ENCODE results near the gene ATG9A. TPM values are rescaled to one million over a fixed set of nuclear protein-coding genes. Genes with fewer than 3 reads are reported as not detected.

Gene ATG9A
- total and polyA plus RNA-seq, 2 donors (not counting 1 experiment from before 2014, with no cell fraction given), result 41.8 to 65.5 TPM

- intact Hi-C loops (cut with micrococcal nuclease), result no loop called here
- ATAC-seq (ENCODE audit: low read depth) (no peak), DNase-seq (no peak)
- Mint-ChIP-seq H3K4me1 (no peaks in the 10 kb centered on the region), H3K9me3 (ENCODE audit: insufficient read depth) (no peaks in the 10 kb centered on the region), H3K27me3 (peaks cover 14% of the 10 kb centered on the region), H3K27ac (peak overlapping the region; percentile 21), H3K4me3 (no peak overlapping the region)
- ChIA-PET POLR2A (no interaction called here), CTCF (interaction anchor here (0.8 kb wide), 1 partner anchor 27 kb away, joined by 3 read pairs; no protein-coding TSS in a partner anchor)
- Histone ChIP-seq H3K36me3 (replicated peaks in 1 of 2; ENCODE audit: control extremely low read depth in 1 of 2, control insufficient read depth in 1 of 2, extremely low read depth in 1 of 2, insufficient read depth in 2 of 2, low read length in 1 of 2) (no peaks in the 10 kb centered on the region), H3K9me3 (ENCODE audit: control extremely low read depth in 1 of 3, control insufficient read depth in 2 of 3, insufficient read depth in 1 of 3, low read length in 2 of 3) (no peaks in the 10 kb centered on the region), H3K27ac (ENCODE audit: low read length in 2 of 2) (no peak overlapping the region), H2AFZ (ENCODE audit: insufficient read depth, low read depth, low read length, poor library complexity, severe bottlenecking) (no peak overlapping the region), H3K9ac (ENCODE audit: low read length) (no peak overlapping the region), H4K20me1 (ENCODE audit: control insufficient read depth, insufficient read depth, low read length, poor library complexity, severe bottlenecking) (no peaks in the 10 kb centered on the region), H3K79me2 (ENCODE audit: control insufficient read depth, insufficient read depth, low read length) (no peaks in the 10 kb centered on the region), H3K4me2 (replicated peaks; ENCODE audit: low read depth, low read length, poor library complexity, severe bottlenecking) (no peak overlapping the region), H3K4me3 (ENCODE audit: control extremely low read depth in 1 of 5, extremely low read depth in 1 of 5, insufficient read depth in 1 of 5, low read depth in 2 of 5, low read length in 4 of 5) (no peak overlapping the region), H3K4me1 (ENCODE audit: control insufficient read depth in 2 of 2, insufficient read depth in 2 of 2, low read length in 2 of 2) (no peaks in the 10 kb centered on the region), H3K27me3 (replicated peaks in 1 of 4; ENCODE audit: control extremely low read depth in 1 of 4, control insufficient read depth in 3 of 4, insufficient read depth in 4 of 4, low read length in 3 of 4) (peaks cover 0 to 3% (median 0%) of the 10 kb centered on the region in 4 experiments)
- 94% methylated on average over 6 of the region's 12 CpGs for WGBS (ENCODE audit: insufficient coverage)
- TF ChIP-seq CTCF (IDR thresholded peaks at IDR 0.05), result no peak
- TF ChIP-seq EZH2 (IDR thresholded peaks at IDR 0.05; ENCODE audit: borderline replicate concordance, insufficient read depth, low read depth, low read length, poor library complexity, severe bottlenecking), result no peak
Observed at GRCh38 chr2:219199470-219200211, 29.8 kb downstream of the ATG9A start.

- POLR2A ChIA-PET, result no interaction called here
- Mint-ChIP-seq H3K27me3 (peaks cover 14% of the 10 kb centered on the region), H3K4me3 (no peak overlapping the region), H3K27ac (no peak overlapping the region), H3K9me3 (ENCODE audit: insufficient read depth) (no peaks in the 10 kb centered on the region), H3K4me1 (no peaks in the 10 kb centered on the region)
- H3K27ac ChIP-seq (ENCODE audit: low read length in 2 of 2), result no peak overlapping the region
- H3K4me3 ChIP-seq (ENCODE audit: control extremely low read depth in 1 of 5, extremely low read depth in 1 of 5, insufficient read depth in 1 of 5, low read depth in 2 of 5, low read length in 4 of 5), result no peak overlapping the region
- WGBS (ENCODE audit: insufficient coverage), result 91% methylated on average over 5 of the region's 5 CpGs
- H3K4me1 ChIP-seq (ENCODE audit: control insufficient read depth in 2 of 2, insufficient read depth in 2 of 2, low read length in 2 of 2), result no peaks in the 10 kb centered on the region
- no peaks in the 10 kb centered on the region for H4K20me1 ChIP-seq (ENCODE audit: control insufficient read depth, insufficient read depth, low read length, poor library complexity, severe bottlenecking)
- H3K9me3 ChIP-seq (ENCODE audit: control extremely low read depth in 1 of 3, control insufficient read depth in 2 of 3, insufficient read depth in 1 of 3, low read length in 2 of 3), result no peaks in the 10 kb centered on the region
- CTCF ChIA-PET, result interaction anchor here (0.8 kb wide), 1 partner anchor 27 kb away, joined by 3 read pairs; no protein-coding TSS in a partner anchor
- intact Hi-C loops (cut with micrococcal nuclease), result no loop called here
- H3K27me3 ChIP-seq (replicated peaks in 1 of 4; ENCODE audit: control extremely low read depth in 1 of 4, control insufficient read depth in 3 of 4, insufficient read depth in 4 of 4, low read length in 3 of 4), result peaks cover 0 to 3% (median 0%) of the 10 kb centered on the region in 4 experiments
- no peak overlapping the region for H3K4me2 ChIP-seq (replicated peaks; ENCODE audit: low read depth, low read length, poor library complexity, severe bottlenecking)
- ATAC-seq (ENCODE audit: low read depth) (no peak), DNase-seq (no peak)
- H2AFZ ChIP-seq (ENCODE audit: insufficient read depth, low read depth, low read length, poor library complexity, severe bottlenecking), result no peak overlapping the region
- no peaks in the 10 kb centered on the region for H3K36me3 ChIP-seq (replicated peaks in 1 of 2; ENCODE audit: control extremely low read depth in 1 of 2, control insufficient read depth in 1 of 2, extremely low read depth in 1 of 2, insufficient read depth in 2 of 2, low read length in 1 of 2)
- no peak overlapping the region for H3K9ac ChIP-seq (ENCODE audit: low read length)
- no peak for TF ChIP-seq EZH2 (IDR thresholded peaks at IDR 0.05; ENCODE audit: borderline replicate concordance, insufficient read depth, low read depth, low read length, poor library complexity, severe bottlenecking)
- TF ChIP-seq CTCF (IDR thresholded peaks at IDR 0.05), result no peak
- no peaks in the 10 kb centered on the region for H3K79me2 ChIP-seq (ENCODE audit: control insufficient read depth, insufficient read depth, low read length)
Observed at GRCh38 chr2:219198974-219199373, 30.5 kb downstream of the ATG9A start.
